ENCODE measurements around the gene AGXT. TPM values are rescaled to one million over a fixed set of nuclear protein-coding genes. Genes with fewer than 3 reads are reported as not detected.

The AGXT gene
- total RNA-seq = not detected
- 0 reads per million in 2 donors for total RNA-seq

DNA sequence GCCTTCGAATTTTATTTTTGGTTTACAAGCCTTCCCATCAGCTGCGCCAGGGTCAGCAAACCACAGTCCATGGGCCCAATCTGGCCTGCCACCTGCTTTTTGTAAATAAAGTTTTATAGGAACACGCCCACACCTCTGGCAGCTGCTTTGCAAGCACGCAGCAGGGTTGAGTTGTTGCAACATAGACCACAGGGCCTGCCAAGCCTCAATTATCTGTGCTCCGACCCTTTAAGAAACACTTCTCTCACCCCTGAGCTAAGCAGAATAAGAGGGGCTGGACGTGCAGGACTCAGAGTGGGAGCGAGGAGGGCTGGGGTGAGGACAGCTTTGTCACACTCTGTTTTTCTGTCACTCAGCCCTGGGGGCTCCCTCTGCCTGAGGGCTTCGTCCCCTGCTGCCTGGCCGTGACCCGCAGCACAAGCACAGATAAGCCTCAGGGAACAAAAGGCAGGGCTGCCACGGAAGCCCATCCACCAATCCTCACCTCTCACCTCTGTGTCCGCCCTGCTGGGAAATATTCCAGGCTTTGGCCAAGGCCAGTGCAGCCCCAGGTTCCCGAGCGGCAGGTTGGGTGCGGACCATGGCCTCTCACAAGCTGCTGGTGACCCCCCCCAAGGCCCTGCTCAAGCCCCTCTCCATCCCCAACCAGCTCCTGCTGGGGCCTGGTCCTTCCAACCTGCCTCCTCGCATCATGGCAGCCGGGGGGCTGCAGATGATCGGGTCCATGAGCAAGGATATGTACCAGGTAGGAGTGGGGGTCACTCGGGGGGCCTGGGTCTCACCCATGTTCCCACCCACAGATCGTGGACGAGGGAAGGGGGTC lies at the start of gene AGXT:
Gene AGXT (plus strand): TSS at position 539 of the 823 bp plus-strand sequence. CDS start 42 bp downstream, at position 581.
- Mint-ChIP-seq H3K27ac (no peak within 1 kb of the TSS), H3K36me3 (ENCODE audit: low read depth) (no peaks in the 10 kb centered on the region), H3K27me3 (peaks cover 34% of the 10 kb centered on the region), H3K4me1 (no peaks in the 10 kb centered on the region), H3K4me3 (no peak within 1 kb of the TSS)
- DNase-seq (no peak), ATAC-seq (no peak)
- no peaks in the 10 kb centered on the region for H3K9me3 ChIP-seq (ENCODE audit: control insufficient read depth, low read length, poor library complexity, severe bottlenecking)

DNA sequence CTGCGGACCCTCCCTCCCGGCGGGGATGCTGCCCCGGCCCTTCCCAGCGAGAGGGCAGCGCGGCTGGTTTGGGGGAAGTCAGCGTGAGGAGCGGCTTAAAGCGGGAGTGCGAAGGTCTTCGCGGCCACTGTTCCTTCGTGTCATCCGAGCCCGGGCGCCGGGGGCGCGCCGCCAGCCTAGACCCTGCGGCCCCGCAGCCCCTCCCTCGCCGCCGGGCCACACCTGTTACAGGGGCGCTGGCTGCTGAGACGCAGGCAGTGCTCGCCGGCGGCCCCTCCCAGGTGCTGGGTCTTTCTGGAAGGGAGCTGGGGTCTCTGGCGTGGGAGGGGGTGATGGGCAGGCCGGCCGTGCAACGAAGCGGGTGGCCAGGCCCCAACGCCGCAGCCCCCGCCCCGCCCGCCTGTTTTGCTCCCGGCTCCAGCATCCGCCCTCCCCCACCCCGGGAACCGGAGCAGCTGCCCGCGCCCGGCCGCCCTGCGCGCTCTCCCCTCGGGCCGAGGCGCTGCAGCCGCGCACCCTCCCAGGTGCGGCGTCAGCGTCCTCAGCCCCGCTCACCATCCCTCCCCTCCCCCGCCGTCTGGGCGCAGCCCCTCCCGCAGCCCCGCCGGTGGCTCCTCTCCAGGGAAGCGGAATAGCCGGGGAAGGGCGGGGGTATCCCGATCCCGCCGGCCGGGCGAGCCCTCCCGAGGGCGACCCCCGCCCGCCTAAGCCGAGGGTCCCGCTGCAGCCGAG lies 49.3 kb upstream of the AGXT start:
- H3K4me3 Mint-ChIP-seq = peak overlapping the region; percentile 50
- ATAC-seq = no peak
- no peak for DNase-seq

DNA sequence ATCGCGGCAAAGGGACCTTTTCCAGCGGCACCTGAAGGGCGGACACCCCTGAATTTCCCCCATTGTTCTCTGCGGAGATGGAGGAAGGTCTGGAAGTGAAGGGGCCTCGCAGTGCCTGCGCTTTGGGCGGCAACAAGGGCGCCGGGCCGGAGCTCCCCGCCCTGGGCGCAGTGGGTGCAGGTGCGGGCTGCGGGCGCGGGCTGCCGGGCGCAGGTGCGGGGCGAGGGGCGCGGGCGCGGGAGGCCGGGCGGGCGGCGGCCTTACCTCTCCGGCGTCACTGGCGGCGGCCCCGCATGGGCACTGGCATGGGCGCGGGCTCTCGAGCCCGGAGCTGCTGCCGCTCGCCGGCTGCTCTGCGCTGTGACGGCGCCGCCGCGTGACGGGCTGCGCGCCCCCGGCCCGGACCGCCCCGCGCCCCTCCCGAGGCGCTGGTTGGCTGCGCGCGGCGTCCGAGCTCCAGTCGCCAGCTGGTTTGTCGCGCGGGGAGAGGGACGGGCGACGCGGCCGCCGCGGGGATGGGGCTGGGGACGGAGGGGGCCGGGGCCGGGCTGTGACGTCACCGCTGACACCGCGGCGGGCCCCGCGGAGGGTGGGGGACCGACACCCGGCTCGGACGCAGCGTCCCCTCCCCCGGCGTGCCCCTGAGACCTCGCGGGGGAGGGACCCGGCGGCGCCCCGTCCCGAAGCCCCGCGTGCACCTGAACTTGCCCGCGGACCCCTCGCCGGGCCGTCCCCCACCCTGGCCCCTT lies 48.6 kb upstream of the AGXT start, which contains the start of gene KIF1A:
Gene KIF1A (minus strand): TSS at position 362 of the 749 bp plus-strand sequence. CDS start 22,467 bp downstream, outside the sequence.
- peak; percentile 22 for ATAC-seq
- peaks cover 3% of the 10 kb centered on the region for H3K36me3 Mint-ChIP-seq (ENCODE audit: low read depth)
- DNase-seq = no peak
- H3K4me3 Mint-ChIP-seq = peak within 1 kb of the TSS; percentile 85
- peaks cover 62% of the 10 kb centered on the region for H3K27me3 Mint-ChIP-seq
- no peaks in the 10 kb centered on the region for H3K9me3 ChIP-seq (ENCODE audit: control insufficient read depth, low read length, poor library complexity, severe bottlenecking)
- H3K27ac Mint-ChIP-seq = no peak within 1 kb of the TSS
- H3K4me1 Mint-ChIP-seq = peaks cover 9% of the 10 kb centered on the region

More for the DNA sequence above, 49.3 kb upstream of the AGXT start:
- Mint-ChIP-seq H3K27ac (no peak overlapping the region), H3K27me3 (peaks cover 55% of the 10 kb centered on the region), H3K36me3 (ENCODE audit: low read depth) (peaks cover 4% of the 10 kb centered on the region), H3K4me1 (peaks cover 9% of the 10 kb centered on the region)
- no peaks in the 10 kb centered on the region for H3K9me3 ChIP-seq (ENCODE audit: control insufficient read depth, low read length, poor library complexity, severe bottlenecking)

DNA sequence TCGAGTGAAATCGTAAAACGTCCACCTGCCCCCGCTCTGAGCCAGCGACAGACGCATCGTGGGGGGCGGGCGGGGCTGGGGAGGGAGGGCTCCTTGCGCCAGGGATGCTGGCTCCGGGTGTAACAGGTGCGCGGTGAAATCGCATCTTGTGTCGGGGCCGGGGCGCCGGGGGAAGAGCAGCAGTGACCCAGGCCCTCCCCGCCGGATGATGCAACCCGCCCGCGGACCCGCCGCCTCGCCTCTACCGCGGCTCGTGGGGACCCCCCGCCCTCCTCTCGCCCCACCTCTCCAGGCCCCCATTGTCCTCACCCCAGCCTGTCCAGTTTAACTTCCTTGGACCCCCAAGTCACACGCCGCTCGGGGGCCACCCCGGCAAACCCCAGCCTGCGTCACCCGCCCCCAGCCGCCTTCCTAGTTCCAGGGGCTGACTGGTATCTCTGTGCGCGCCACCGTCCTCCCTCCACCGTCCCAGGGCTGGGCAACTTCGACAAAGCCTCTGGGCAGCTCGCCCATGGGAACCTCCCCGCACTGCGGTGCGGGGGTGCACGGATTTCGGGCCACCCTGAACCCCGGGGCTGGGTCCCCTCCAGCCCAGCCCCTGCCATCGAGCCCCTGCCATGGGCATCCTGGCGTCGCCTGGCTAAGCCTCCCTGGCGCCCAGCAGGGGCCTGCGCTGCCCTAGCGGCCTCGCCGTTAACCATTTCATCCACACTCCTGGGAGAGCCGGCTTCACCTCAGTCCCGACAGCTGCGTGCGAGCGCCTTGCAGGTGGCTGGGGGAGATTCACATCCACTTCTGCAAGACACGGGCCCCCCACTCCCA lies 47.8 kb upstream of the AGXT start:
- DNase-seq = no peak
- H3K4me1 Mint-ChIP-seq = peaks cover 9% of the 10 kb centered on the region
- H3K9me3 ChIP-seq (ENCODE audit: control insufficient read depth, low read length, poor library complexity, severe bottlenecking) = no peaks in the 10 kb centered on the region
- H3K4me3 Mint-ChIP-seq = peak overlapping the region; percentile 85
- peak; percentile 40 for ATAC-seq
- peaks cover 4% of the 10 kb centered on the region for H3K36me3 Mint-ChIP-seq (ENCODE audit: low read depth)
- no peak overlapping the region for H3K27ac Mint-ChIP-seq
- peaks cover 66% of the 10 kb centered on the region for H3K27me3 Mint-ChIP-seq

DNA sequence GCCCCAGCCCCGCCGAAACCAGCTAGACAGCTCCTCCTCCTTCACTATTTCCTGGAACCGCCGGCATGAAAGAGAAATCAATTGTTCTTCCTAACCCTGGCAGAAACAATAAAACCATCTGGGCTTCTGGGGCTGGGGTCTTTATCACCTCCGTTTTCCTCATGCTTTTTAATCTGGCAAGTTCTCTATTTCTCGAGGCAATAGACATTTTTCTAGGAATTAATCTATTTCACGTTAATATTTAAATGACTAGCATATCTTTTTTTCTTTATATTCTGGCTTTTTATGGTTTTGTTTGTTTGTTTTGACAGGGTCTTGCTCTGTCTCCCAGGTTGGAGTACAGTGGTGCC lies 47.2 kb upstream of the AGXT start:
- Mint-ChIP-seq H3K4me3 (peak overlapping the region; percentile 85), H3K36me3 (ENCODE audit: low read depth) (peaks cover 3% of the 10 kb centered on the region), H3K27me3 (peaks cover 66% of the 10 kb centered on the region), H3K27ac (no peak overlapping the region), H3K4me1 (peaks cover 7% of the 10 kb centered on the region)
- no peak for ATAC-seq
- DNase-seq = no peak
- no peaks in the 10 kb centered on the region for H3K9me3 ChIP-seq (ENCODE audit: control insufficient read depth, low read length, poor library complexity, severe bottlenecking)

- peaks cover 7% of the 10 kb centered on the region for H3K4me1 Mint-ChIP-seq
- DNase-seq (no peak), ATAC-seq (no peak)
- H3K27me3 Mint-ChIP-seq = peaks cover 73% of the 10 kb centered on the region
- no peak overlapping the region for H3K27ac Mint-ChIP-seq
- no peaks in the 10 kb centered on the region for H3K9me3 ChIP-seq (ENCODE audit: control insufficient read depth, low read length, poor library complexity, severe bottlenecking)
- H3K4me3 Mint-ChIP-seq = peak overlapping the region; percentile 56
- peaks cover 3% of the 10 kb centered on the region for H3K36me3 Mint-ChIP-seq (ENCODE audit: low read depth)
These were observed 46.3 kb upstream of the AGXT start for GRCh38 chr2:240822280-240822847.

- no peak overlapping the region for H3K4me3 Mint-ChIP-seq
- peaks cover 3% of the 10 kb centered on the region for H3K36me3 Mint-ChIP-seq (ENCODE audit: low read depth)
- peaks cover 7% of the 10 kb centered on the region for H3K4me1 Mint-ChIP-seq
- DNase-seq = no peak
- no peaks in the 10 kb centered on the region for H3K9me3 ChIP-seq (ENCODE audit: control insufficient read depth, low read length, poor library complexity, severe bottlenecking)
- H3K27me3 Mint-ChIP-seq = peaks cover 77% of the 10 kb centered on the region
- no peak for ATAC-seq
- no peak overlapping the region for H3K27ac Mint-ChIP-seq
These were observed 44.9 kb upstream of the AGXT start for GRCh38 chr2:240823449-240824336.

DNA sequence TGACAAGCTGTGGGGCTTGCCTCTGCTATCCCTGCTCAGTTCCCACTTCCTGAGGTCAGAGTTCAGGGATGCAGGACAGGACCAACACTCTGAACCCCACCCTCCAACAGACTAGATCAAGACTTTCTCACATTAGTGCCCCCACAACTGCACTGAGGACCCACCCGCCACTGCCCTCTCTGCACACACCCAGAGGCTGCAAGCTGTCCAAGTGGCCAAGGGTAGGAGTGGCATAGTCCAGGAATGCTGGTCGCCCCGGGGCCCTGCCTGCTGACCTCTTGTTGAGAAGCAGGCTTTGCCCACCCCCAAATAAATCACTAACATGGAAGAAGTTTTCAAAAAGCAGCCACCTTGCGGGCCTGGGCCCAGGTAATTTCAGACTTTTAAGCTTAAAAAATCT lies 43.1 kb upstream of the AGXT start:
- Mint-ChIP-seq H3K36me3 (ENCODE audit: low read depth) (peaks cover 3% of the 10 kb centered on the region), H3K4me1 (peaks cover 7% of the 10 kb centered on the region), H3K4me3 (no peak overlapping the region), H3K27me3 (peaks cover 88% of the 10 kb centered on the region), H3K27ac (no peak overlapping the region)
- no peaks in the 10 kb centered on the region for H3K9me3 ChIP-seq (ENCODE audit: control insufficient read depth, low read length, poor library complexity, severe bottlenecking)
- ATAC-seq (no peak), DNase-seq (no peak)

GRCh38 chr2:240831594-240832204 lies 36.9 kb upstream of the AGXT start:
- no peak overlapping the region for H3K27ac Mint-ChIP-seq
- no peak for DNase-seq

DNA sequence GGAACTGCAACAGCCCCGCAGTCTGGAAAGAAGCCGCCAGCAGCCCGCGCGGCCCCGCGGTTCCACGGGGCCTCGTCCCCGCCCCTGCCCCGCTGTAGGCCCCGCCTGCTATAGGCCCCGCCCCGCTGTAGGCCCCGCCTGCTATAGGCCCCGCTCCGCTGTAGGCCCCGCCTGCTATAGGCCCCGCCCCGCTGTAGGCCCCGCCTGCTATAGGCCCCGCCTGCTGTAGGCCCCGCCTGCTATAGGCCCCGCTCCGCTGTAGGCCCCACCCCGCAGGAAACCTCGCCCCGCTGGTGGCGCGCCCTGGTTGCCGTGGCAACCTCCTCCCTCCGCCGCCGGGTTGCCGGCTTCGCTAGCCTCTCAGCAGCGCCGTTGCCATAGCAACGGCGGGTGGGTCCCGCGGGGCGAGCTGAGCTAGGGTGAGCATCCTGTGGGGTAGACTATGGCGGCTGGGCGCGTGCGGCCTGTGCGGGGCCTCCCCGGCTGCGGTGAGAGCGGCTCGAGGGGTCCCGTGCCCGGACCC lies 36.4 kb upstream of the AGXT start:
- no peaks in the 10 kb centered on the region for H3K9me3 ChIP-seq (ENCODE audit: control insufficient read depth, low read length, poor library complexity, severe bottlenecking)
- Mint-ChIP-seq H3K27ac (no peak overlapping the region), H3K4me3 (peak overlapping the region; percentile 41), H3K27me3 (peaks cover 36% of the 10 kb centered on the region), H3K36me3 (ENCODE audit: low read depth) (no peaks in the 10 kb centered on the region), H3K4me1 (peaks cover 3% of the 10 kb centered on the region)
- DNase-seq (peak; percentile 95 to 99 (median 99)), ATAC-seq (peak; percentile 94)

More at GRCh38 chr2:240831594-240832204, 36.9 kb upstream of the AGXT start:
- no peak for ATAC-seq
- H3K9me3 ChIP-seq (ENCODE audit: control insufficient read depth, low read length, poor library complexity, severe bottlenecking) = no peaks in the 10 kb centered on the region
- Mint-ChIP-seq H3K27me3 (peaks cover 41% of the 10 kb centered on the region), H3K36me3 (ENCODE audit: low read depth) (no peaks in the 10 kb centered on the region), H3K4me1 (peaks cover 3% of the 10 kb centered on the region), H3K4me3 (peak overlapping the region; percentile 58)

DNA sequence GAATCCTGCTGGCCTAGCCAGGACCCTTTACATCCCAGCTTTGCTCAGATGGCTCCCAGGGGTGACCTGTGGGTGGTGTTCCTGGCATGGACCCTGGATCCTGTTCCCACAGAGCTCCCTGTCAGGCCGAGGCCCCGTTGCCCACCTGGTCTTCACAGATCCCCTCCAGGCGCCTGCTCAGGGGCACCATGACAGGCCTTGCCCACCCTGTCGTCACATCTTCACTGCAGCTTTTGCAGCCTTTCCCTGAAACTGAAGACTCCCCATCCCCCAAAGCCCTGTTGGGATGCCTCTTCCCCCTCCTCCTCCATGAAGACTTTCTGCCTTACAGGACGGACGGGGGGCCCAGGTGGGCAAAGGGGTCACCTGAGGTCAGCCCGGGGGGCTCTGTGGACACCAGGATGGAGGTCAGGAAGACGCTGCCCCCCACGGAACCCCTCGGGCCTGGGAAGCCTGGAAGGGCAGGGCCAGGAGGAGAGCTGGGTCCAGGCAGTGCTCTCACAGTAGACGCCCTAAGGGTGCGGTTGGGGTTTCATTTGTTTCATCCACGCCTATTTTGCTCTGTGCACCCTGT lies 35.6 kb upstream of the AGXT start:
- ATAC-seq = no peak
- peak overlapping the region; percentile 34 for H3K27ac Mint-ChIP-seq
- no peaks in the 10 kb centered on the region for H3K9me3 ChIP-seq (ENCODE audit: control insufficient read depth, low read length, poor library complexity, severe bottlenecking)
- peaks cover 3% of the 10 kb centered on the region for H3K4me1 Mint-ChIP-seq
- H3K4me3 Mint-ChIP-seq = no peak overlapping the region
- H3K27me3 Mint-ChIP-seq = peaks cover 33% of the 10 kb centered on the region
- H3K36me3 Mint-ChIP-seq (ENCODE audit: low read depth) = no peaks in the 10 kb centered on the region
- DNase-seq = no peak
